ENCODE data around the gene TMCO4. TPM values are rescaled to one million over a fixed set of nuclear protein-coding genes. Genes with fewer than 3 reads are reported as not detected.

The TMCO4 gene
- total and polyA plus RNA-seq, 2 of the 8 experiments (the other 6 are each of a cell fraction or from before 2014, with no cell fraction given) = 3.0 to 3.1 TPM

DNA sequence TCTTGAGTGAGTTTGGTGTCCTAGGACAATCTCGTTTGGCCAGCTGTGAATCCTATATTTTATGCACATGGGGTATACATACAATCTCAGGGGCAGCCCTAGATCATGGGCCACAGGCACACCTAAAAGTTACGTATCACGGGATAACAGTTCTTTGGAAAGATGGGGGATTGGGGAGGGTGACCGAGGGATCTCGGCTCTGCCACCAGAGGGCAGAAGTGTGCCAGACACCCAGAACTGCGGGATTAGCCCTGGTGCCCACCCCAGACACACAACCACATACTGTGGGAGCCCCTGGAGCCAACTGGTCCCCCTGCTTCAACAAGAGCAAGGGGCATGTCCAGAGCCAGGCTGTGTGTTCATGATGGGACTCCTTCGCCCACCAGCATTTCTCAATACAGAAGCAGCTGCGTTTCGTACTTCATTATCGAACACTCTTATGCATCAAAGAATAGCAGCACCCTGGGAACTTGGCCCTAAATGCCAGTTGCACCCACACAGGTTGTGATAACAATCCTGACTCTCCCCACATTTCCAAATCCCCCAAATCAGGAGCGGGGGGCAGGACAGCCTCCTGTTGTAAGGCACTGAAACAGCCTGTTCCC, 37.4 kb downstream of the TMCO4 start:
- Histone ChIP-seq H3K9me3 (ENCODE audit: insufficient read depth in 2 of 2, low read depth in 1 of 2, low read length in 1 of 2) (no peaks in the 10 kb centered on the region), H2BK5ac (ENCODE audit: low read depth, low read length) (0 out of 2 replicates have a peak overlapping the region, but pooled peaks have one; percentile 23), H4K8ac (ENCODE audit: extremely low read depth, insufficient read depth, low read length) (peak overlapping the region; percentile 11; the same call in 1 of the 2 replicates), H2BK120ac (replicated peaks; ENCODE audit: low read depth, low read length) (no peak overlapping the region), H2AFZ (ENCODE audit: low read length) (no peak overlapping the region), H4K91ac (replicated peaks; ENCODE audit: insufficient read length, low read length) (no peak overlapping the region), H2BK15ac (ENCODE audit: low read length) (no peak overlapping the region), H3K23me2 (ENCODE audit: low read depth, low read length) (no peaks in the 10 kb centered on the region), H3K4ac (replicated peaks; ENCODE audit: insufficient read length, low read depth, low read length) (no peak overlapping the region), H3K36me3 (ENCODE audit: control insufficient read depth in 2 of 4, insufficient read depth in 4 of 4, low read length in 3 of 4) (no peaks in the 10 kb centered on the region), H3K18ac (ENCODE audit: extremely low read depth, low read length) (no peak overlapping the region), H3K9ac (replicated peaks in 1 of 4; ENCODE audit: extremely low read depth in 1 of 4, low read depth in 3 of 4, low read length in 3 of 4) (no peak overlapping the region), H3K14ac (ENCODE audit: insufficient read length) (no peak overlapping the region), H3K79me1 (ENCODE audit: low read depth, low read length) (no peaks in the 10 kb centered on the region), H3K27me3 (replicated peaks in 1 of 4; ENCODE audit: control insufficient read depth in 3 of 4, extremely low read depth in 1 of 4, insufficient read depth in 3 of 4, low read length in 3 of 4) (no peaks in the 10 kb centered on the region), H3K56ac (replicated peaks; ENCODE audit: insufficient read length, low read depth, low read length) (no peak overlapping the region), H3K4me3 (ENCODE audit: extremely low read depth in 1 of 4, insufficient read depth in 2 of 4, low read depth in 3 of 4, low read length in 4 of 4) (no peak overlapping the region), H2BK20ac (ENCODE audit: low read length) (no peak overlapping the region), H2BK12ac (ENCODE audit: low read depth, low read length) (no peak overlapping the region), H4K20me1 (replicated peaks in 1 of 2; ENCODE audit: control insufficient read depth in 1 of 2, insufficient read depth in 2 of 2, low read length in 2 of 2) (no peaks in the 10 kb centered on the region), H2AK5ac (ENCODE audit: low read depth, low read length) (no peak overlapping the region), H3K4me2 (ENCODE audit: insufficient read depth in 1 of 2, low read depth in 2 of 2, low read length in 2 of 2) (no peak overlapping the region), H3K4me1 (replicated peaks in 1 of 4; ENCODE audit: control insufficient read depth in 3 of 4, insufficient read depth in 4 of 4, low read length in 3 of 4) (no peaks in the 10 kb centered on the region), H4K5ac (ENCODE audit: insufficient read length, low read depth, low read length) (no peak overlapping the region), H3K23ac (ENCODE audit: insufficient read length) (no peak overlapping the region), H3K79me2 (ENCODE audit: control insufficient read depth in 1 of 2, insufficient read depth in 2 of 2, low read length in 2 of 2) (no peaks in the 10 kb centered on the region), H3K27ac (ENCODE audit: low read depth, low read length) (no peak overlapping the region)
- WGBS, 2 experiments (ENCODE audit: extremely low coverage in 1 of 2, insufficient coverage in 1 of 2, insufficient read length in 1 of 2, insufficient replicate concordance in 2 of 2, low coverage in 1 of 2, low lambda C conversion rate in 2 of 2, missing lambda C conversion rate in 1 of 2) = 54% methylated on average over 11 of the region's 11 CpGs; no CpG with 5 or more reads in 1 of the 2 experiments
- DNase-seq (ENCODE audit: low read depth in 1 of 2, low spot score in 2 of 2) (peak in 1 of 2 experiments; percentile 84), FAIRE-seq (peak; percentile 50)
- ChIA-PET CTCF (ENCODE audit: partially characterized antibody) (interaction anchor here (0.6 to 6.8 kb wide), 43 partner anchors 10 to 456 kb away, joined by 3 to 74 read pairs (median 5); partner anchors contain the start of gene OTUD3), POLR2A (ENCODE audit: partially characterized antibody) (interaction anchor here (1.0 to 1.3 kb wide), 2 partner anchors 49 to 120 kb away, joined by 3 to 4 read pairs; partner anchors contain the start of gene OTUD3)
- TF ChIP-seq RAD21 (IDR thresholded peaks at IDR 0.05 in 1 of 2, conservative IDR thresholded peaks at IDR 0.05 in 1 of 2; ENCODE audit: low read depth in 2 of 2, low read length in 2 of 2) = peak; percentile 86 to 89
- TF ChIP-seq CREB1 (IDR thresholded peaks at IDR 0.05) = no peak
- TF ChIP-seq, protein P1, sequence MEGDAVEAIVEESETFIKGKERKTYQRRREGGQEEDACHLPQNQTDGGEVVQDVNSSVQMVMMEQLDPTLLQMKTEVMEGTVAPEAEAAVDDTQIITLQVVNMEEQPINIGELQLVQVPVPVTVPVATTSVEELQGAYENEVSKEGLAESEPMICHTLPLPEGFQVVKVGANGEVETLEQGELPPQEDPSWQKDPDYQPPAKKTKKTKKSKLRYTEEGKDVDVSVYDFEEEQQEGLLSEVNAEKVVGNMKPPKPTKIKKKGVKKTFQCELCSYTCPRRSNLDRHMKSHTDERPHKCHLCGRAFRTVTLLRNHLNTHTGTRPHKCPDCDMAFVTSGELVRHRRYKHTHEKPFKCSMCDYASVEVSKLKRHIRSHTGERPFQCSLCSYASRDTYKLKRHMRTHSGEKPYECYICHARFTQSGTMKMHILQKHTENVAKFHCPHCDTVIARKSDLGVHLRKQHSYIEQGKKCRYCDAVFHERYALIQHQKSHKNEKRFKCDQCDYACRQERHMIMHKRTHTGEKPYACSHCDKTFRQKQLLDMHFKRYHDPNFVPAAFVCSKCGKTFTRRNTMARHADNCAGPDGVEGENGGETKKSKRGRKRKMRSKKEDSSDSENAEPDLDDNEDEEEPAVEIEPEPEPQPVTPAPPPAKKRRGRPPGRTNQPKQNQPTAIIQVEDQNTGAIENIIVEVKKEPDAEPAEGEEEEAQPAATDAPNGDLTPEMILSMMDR (IDR thresholded peaks at IDR 0.05; ENCODE audit: control extremely low read depth in 1 of 3, insufficient read depth in 1 of 3, low read depth in 1 of 3, low read length in 3 of 3) = peak; percentile 86 to 93 (median 92)
- no peak for TF ChIP-seq SP1 (IDR thresholded peaks at IDR 0.05; ENCODE audit: low read depth, low read length)

Measured in H1 (cell line).